HG02885 (cell line): ENCODE data around the gene ITGB2.

ENCODE experiments used
- ATAC-seq: cut with Tn5 transposase; IDR thresholded peaks from one replicate; pipeline ENCODE4 v1.9.1; 2021; ENCODE audit warnings: mild to moderate bottlenecking; ENCODE audit not compliant: unreplicated experiment, poor library complexity

Gene ITGB2

DNA sequence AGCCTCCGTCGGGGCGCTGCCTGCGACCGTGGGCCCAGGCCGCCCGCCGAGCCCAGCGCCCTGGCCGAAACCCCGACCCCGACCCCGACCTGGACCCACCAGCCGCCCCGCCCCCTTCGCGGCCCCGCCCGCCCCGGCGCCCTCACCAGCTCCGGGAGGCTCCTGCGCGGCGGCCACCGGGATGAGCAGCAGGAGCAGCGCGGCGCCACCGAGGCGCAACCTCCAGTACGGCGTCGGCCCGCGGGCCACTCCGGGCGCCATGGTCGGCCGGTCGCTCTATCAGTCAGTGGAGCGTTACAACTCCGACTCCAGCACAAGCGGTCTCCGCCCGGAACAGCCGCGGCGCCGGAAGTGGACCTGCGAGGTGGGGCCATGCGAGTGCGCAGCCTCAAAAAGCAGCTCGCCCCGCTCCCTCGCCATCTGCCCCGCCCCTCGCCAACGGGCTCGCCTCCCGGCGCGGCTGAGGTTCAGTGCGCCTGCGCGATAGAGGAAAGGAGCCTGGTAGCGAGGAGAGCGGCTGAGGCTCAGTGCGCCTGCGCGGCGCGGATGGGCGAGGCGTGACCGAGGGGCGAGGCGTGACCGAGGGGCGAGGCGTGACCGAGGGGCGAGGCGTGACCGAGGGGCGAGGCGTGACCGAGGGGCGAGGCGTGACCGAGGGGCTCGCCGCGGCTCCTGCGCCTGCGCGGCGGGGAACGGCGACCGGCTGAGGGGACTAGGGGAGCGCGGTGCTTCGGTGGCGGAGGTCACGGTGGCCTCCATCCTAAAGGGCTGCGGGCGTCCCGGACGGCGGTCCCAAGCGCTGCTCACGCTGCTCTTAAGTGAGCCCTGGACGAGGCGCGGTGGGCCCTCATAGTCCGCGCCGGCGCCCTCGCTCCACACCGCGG is 47.1 kb downstream of the ITGB2 start, which contains the start of gene PTTG1IP:
Gene PTTG1IP, minus strand, starts transcription at position 335 of the 884 bp plus-strand sequence. Its CDS starts 74 bp downstream, at position 261.
- ATAC-seq: peak; percentile 80

DNA sequence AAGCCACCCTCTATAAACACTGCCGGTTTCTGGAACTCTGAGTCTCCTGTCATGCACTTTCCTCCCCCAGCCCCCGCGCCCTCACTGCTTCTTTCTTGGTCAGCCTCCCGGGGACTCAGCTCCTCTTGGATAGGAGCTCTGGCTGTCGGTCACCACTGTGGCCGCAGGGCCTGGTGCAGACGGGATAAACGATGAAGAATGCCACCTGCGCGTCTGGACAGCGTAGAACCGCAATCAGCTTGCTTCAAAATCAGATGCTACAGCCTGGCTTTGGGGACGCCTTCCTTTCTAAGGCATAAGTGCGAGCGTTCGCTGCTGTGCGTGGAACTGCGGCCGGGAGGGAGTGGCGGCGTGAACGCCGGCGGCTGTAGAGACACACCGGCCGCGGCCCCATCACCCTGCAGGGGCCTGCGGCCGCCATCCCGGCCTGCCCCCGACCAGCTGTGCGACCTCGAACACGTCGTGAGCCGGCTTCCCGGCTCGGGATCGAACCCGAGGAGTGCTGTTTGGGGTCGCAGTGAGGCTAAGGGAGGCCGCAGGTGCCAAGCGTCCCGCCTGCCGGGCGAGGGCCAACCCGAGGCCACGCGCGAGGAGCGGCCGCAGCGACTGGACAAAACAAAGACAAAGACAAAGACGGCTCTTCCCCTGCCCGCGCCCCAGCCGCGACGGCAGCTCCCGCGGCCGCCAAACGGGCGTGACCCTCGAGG is 47.9 kb downstream of the ITGB2 start:
- ATAC-seq: no peak

DNA sequence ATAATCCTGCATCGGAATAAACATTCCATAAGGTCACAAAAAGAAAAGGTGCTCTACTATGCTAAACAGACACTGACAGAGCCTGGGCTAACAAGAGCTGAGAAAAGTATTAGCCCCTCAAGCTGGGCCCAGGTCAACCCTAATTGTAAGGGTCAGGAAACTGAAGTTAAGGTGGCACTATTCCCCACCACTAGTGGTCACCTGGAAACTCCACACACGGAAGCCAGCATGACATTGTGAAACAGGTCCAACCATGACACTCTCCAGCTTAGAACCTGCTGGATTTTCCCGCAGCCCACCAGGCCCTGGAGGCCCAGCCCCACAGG is 48.4 kb downstream of the ITGB2 start:
- no peak for ATAC-seq

DNA sequence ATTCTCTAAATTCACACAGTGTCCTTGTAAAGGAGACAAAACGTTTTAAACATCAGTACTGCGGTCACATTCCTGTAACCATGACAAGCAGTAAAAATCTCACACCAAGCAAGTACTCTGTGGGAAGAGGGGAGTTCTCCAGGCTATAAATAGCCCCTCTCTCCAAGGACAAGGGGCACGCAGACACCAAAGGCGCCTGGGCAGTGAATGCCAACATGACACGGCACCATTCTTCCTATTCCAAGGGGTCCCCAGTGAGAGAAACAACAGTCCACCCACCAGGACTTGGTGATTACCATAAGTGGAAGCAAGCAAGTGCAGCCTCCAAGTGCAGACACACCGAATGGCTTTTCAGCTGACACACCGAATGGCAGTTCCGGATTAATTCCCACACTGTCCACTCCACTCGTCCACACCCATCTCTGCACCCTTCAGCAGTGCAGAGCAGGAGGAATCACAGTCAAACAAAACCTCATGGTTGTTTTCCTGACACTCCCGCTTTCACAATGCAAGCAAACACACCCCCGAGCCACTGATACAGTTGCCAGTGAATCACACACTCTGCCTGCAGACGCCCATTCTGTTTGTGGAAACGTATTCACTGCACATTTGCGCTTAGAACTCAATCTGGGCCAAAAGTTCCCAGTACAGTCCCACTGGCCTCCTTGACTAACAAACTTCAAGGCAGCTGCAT is 49.0 kb downstream of the ITGB2 start:
- no peak for ATAC-seq

DNA sequence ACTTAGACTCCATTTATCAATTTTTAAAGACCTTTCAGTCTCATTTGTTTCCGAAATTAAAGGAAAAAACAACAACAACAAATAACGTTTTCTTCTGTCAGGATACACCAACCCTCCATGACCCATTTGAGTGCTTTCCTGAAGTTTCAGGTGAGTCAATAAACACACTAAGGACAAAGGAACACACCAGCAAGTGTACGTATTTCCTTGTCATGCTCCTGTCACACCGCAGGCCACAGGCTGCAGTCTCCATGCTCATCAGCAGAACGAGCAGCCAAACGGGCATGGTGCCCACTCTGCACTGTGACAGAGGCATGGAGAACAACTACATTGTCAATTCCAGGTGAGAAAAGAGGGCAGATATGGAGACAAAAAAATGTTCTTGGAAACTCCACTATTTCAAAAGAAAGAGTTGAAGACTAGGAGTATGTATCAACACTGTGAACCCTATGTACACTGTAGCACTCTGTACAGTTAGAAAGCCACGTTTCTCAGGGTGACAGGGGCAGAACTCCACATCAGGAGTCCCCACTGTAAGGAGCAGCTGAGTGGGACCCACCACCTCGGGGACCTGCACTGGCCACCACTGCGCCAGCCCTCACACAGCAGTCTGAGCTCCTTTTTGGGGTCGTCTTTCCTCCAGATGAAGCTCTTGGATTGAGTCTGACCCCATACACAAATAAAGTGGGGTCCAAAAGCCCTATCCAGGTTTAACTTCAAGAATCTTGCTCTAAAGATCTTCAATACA is 49.8 kb downstream of the ITGB2 start:
- no peak for ATAC-seq

DNA sequence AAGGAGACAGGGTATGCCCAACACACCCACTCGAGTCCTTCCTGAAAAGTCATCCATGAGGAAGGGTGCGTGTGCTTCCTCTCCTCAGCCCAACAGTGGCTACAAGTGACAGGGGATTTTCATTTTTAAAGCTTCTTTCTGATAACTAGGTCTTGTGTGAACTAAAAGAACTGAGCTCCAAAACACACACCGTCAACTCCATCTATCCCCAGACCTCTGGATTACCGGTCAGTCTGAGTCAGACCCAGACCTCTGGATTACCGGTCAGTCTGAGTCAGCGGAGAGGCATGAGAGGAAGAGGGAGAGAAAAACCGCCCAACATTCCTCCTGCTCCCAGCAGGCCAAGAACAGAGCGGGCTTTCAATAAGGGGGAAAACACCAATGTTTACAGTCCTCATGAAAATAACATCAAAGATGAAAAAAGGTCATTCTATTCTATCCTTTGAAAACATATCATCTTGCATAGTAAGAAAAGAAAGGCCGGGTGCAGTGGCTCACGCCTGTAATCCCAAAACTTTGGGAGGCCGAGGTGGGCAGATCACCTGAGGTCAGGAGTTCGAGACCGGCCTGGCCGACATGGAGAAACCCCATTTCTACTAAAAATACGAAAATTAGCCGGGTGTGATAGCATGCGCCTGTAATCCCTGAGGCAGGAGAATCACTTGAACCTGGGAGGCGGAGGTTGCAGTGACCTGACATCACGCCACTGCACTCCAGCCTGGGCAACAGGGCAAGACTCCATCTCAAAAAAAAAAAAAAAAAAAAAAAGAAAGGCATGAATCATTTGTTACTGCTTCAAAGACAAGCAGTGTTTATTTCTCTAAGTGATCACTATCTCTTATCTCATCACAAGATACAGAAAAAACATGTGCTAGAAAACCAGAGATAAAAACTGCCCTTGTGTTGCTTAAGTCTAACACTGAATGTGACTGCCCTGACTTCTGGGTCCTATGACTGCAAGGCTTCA is 50.6 kb downstream of the ITGB2 start:
- ATAC-seq: no peak

DNA sequence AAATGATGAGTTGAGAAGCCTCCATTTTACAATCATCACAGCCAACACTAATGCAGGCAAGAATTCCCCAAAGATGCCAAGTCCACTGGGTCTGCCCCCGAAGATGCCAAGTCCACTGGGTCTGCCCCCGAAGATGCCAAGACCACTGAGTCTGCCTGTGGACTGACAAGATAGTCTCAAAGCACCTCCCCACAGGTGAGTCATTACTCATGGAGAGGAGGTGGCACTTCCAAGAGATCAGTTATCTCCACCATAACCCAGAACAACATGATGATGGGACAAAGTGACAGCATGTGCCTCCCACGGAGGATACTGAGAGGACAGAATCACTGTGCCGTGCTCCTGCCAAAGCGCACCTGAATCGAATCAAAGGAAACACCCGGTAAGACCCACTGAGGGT is 52.0 kb downstream of the ITGB2 start:
- ATAC-seq: no peak

DNA sequence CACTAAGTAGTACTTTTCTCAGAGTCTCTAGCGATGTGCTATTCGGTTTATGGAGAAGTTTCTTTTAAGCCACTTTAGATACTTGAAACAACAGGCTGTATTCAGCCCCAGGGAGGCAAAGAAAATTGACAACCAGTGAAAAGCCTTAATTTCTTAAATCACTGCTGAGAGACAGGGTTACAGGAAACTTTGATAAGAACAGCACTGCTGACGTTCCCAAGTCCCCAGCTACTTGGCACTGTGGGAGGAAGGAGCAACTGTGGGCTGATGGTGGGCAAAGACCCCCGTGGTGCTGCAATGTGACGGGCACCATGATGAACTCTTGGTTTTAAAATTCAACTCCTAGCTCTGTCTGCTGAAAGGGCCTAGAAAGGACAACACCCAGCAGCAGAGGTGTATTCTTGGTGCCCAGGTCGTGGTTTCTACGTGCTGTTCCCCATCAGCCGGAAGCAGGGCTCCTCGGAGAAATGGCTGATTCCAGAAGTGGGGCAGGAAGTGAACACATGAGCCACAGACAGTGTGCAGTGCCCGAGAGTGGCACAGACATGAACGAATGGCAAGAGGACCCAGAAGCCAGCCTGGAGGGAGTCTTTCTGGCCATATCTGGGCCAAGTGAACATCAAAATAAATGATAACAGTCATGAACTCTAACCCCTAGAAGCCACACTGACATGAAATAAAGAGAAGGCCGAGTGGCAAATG is 52.5 kb downstream of the ITGB2 start:
- no peak for ATAC-seq

DNA sequence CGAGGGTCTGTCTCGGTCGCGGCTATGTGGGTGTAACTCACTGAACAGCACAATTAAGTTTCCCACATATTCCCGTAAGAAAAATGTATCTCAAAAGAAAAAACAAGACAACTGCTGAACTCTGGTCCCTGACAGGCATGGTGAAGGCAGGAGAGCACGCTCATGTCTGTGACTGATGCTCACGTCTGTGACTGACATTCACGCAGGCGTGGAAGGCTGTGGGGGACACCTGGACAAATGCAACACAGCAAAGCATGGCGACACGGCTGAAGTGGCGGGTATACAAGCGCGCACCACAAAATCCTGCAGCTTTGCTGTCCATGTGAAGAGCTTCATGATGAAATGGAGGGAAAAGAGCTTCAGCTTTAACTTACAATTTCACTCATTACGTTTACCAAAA is 53.2 kb downstream of the ITGB2 start:
- no peak for ATAC-seq

DNA sequence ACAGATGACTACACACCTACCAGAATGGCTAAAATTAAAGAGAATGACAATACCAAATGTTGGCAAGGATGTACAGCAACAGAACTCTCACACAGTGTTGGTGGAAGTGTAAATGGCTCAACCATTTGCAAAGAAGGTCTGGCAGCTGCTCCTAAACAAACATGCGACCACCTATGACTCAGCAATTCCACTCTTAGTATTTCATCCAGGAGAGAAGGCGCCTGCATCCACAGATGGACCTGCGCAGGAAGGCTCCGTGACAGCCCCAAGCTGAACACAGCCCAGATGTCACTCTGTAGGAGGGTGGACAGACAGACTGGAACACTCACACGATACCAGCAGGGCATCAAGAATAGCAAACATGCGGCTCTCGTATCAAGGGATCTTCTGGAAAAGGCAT is 53.9 kb downstream of the ITGB2 start:
- ATAC-seq: no peak

DNA sequence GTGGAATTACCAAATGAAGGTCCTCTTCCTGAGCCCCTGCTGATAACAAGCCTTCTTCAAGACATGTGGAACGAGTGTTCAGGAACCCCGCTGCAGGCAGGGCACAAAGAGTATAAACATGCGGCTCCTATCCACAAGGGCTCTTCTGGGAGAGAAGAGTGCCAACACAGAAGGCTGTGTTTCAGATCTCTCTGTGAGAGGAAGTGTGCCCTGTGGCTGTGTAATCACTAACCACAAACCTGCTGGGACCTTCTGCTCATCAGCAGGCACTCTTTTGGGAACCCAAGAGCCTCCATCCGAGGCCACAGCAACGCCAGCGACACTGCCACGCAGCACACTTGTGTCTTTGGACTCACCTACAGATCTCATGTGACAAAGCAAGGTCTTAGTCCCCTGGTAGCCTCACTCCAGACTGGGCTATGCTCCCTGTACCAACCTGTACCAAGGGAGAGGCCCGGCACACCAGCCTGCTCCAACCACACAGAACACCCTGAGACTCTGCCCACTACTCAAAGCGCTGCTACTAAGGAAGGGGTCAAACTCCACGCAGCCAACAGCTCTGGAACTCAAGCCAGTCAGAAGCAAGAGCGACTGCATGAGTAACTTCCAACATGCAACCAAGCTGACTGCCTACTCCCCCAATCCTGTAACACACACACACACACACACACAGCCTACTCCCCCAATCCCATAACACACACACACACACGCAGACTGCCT is 55.0 kb downstream of the ITGB2 start:
- ATAC-seq: no peak

DNA sequence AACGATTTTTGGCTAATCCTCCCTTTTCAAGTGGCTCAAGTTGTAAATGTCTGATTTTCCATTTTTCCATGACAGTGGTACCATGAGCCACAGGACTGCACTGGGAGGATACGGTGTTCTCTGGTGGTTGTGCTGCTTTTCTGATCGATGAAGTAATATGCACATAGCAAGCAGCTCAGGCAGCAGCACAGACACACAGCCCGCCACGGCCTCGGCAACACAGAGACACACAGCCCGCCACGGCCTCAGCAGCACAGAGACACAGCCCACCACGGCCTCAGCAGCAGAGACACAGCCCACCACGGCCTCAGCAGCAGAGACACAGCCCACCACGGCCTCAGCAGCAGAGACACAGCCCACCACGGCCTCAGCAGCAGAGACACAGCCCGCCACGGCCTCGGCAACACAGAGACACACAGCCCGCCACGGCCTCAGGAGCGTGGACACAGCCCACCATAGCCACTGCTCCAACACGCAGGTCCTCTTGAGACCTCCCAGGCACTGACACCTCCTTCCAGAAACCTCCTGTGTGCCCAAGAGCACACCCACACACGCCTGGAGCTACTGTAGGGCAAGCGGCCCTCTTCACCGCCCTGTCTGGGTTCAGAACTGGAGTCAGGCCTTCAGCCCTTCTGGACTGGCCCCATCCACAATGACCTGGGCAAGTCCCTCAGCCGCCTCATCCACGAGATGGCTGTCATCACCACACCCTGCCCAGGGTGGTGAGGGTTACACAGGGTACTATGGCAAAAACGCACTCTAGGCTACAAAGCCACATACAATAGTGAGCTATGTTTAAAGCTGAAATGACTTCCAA is 57.6 kb downstream of the ITGB2 start:
- no peak for ATAC-seq

DNA sequence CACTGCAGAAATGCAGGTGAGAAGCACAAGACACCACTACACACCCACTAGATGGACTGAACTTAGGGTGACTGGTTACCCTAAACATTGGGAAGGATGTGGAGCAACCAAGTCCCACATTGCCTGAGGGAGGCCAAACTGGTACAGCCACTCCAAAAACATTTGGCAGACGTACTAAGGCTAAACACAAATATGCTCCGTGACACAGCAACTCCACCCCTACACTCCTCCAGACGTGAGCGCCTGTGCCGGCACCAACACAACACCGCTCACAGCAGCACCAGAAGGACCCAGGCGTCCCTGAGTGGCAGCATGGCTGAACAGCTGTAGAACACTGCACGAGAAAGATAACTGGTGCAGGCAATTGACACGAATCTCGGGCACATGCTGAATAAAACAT is 61.9 kb downstream of the ITGB2 start:
- no peak for ATAC-seq

DNA sequence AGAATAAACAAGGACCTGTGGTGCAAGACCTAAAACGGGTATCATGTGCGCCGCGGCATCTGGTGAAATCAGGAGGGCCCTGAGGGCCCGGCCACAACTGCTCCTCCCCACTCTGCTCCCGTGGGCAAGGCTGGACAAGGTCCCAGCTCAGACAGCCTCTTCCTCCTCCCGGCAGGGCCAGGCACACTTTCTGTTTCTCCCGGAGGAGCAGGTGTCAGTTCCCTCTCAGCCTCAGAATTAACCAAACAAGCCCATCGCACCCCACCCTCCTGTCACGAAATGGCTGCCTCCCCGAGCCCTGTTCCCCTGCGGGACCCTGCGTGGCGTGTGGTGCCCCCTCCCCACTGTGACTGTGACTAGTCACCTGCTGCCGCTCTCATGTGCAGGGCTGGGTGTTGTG is 62.4 kb downstream of the ITGB2 start:
- no peak for ATAC-seq

DNA sequence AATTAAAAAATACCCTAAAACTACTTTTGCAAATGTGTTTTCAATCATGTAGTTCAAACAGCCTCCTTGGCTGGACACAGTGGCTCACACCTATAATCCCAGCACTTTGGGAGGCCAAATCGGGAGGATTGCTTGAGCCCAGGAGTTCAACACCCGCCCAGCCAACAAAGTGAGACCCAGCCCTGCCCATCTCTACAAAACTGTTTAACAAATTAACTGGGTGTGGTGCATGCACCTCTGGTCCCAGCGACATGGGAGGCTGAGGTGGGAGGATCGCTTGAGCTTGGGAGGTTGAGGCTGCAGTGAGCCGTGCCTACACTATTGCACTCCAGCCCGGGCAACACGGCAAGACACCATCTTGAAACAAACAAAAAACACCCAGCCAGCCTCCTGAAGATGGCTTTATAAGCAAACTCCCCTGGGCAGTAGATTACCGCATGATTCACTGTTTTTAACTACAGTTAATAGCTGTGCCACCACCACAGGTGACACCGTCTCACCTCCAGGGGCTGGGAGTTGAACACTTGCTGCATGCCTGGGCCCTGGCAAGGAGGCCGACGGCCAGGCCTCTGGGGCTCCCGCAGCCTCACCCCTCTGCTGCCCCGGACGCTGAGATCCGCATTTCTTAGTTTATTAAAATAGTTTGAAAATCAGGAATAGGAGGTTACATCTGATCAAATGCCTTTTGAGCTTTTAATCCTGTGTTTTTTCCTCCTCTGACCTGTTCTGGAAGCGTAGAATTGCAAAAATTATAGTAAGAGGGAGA is 63.4 kb downstream of the ITGB2 start:
- no peak for ATAC-seq

DNA sequence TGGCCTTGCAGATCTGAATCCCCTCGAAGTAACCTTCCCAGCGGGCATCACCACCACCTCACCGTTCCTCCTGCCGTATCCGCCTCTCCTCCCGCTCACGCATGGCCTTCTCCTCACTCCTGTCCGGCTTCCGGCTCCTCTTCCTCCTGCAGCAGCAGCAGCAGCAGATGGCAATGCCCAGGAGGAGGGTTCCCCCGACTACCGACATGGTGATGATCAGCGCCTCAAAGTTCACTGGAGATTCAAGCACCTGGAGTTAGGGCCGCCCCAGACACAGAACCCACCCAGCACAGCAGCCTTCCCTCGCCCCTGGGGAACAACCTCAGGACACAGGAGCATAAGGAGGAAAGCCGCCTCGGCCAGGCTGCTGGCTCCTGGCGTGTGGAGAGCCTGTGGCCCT is 64.6 kb downstream of the ITGB2 start:
- ATAC-seq: no peak

DNA sequence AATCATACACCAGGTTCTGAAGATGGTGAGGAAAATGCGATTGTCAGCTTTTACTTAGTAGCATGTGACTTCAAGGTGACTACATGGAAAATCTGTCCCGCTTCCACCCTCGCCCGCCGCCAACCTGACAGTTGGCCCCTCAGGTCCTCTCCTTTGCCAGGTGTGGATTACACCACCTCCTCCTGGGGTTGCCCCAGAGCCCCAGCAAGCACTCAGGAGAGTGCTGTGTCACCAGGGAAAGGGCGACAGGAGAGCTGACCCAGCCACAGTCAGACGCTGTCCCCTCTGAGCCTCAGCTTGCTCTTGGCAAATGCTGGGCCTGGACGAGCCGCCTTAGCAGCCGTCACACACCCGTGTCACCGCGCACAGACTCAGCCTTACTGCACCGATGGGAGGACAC is 65.1 kb downstream of the ITGB2 start:
- ATAC-seq: no peak
